Transverse colon (tissue), 3 donors: Measurements from ENCODE around the gene ADGRA3.

Source experiments
- CTCF ChIP-seq, 5 experiments: fragments of 200-600 bp in 3 of 5; fragments of 450-650 bp in 2 of 5; sonication (generic) in 3 of 5; IDR thresholded peaks; 1 replicate in 2 of 5; 2 replicates in 3 of 5; pipeline ENCODE4 v1.5.1; 2016 to 2017; ENCODE audit warnings: antibody characterized with exemption in 5 of 5, inconsistent platforms in 3 of 5, mild to moderate bottlenecking in 2 of 5, moderate library complexity in 1 of 5
- POLR2A ChIP-seq: fragments of 450-650 bp; IDR thresholded peaks from one replicate; pipeline ENCODE4 v1.6.1; 2016; ENCODE audit warnings: antibody characterized with exemption, mild to moderate bottlenecking, moderate library complexity

GRCh38 chr4:22504922-22505321 lies 10.9 kb downstream of the ADGRA3 start:
- TF ChIP-seq CTCF (IDR thresholded peaks at IDR 0.05) (no peak), POLR2A (no peak)
